ENCODE results near the gene GRK2. TPM values are rescaled to one million over a fixed set of nuclear protein-coding genes. Genes with fewer than 3 reads are reported as not detected.

The GRK2 gene
- total and polyA plus RNA-seq, 2 of the 13 experiments (the other 11 are each of a cell fraction or from before 2014, with no cell fraction given), result 31.3 to 42.4 TPM

DNA sequence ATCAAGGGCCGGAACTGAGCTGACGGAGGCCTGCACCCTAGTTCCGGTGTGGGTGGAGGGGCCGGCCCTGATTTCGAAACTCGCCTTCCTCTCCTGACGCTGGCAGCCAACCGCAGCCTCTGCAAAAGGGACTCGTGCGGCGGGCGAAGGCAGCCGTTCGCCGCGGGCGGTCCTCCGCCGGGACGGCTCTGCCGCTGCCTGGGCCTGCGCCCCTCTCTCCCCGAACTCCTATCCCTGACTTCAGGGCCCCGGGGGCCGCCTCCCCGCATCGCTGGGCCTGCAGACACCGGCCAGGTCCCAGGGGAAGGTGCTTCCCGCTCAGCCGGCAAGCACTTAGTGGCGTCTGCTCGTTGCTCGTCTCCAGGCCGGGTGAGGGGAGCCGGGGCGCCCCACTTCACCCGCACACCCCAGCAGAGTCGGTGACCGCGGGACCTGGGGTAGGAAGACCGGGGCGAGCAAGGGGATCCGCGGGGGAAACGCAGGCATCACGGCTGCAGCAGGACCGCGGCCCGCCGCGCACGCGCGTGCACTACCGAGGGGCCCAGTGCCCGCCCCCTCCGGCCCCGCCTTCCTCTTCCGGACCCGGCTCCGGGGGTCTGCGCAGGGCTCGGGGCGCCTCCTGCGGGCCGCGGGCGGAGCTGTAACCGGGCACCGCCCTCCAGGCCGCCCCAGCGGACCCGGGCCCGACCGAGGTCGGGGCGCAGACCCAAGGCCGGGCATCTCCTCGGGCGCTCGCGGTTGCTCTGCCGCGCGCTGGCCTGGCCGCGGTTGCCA, 22.4 kb downstream of the GRK2 start (continued):
- TF ChIP-seq ZHX1 (CRISPR knock-in tag; IDR thresholded peaks at IDR 0.05; ENCODE audit: low read depth) (peak; percentile 62; the same call in 1 of the 2 replicates), ZNF790 (CRISPR knock-in tag; IDR thresholded peaks at IDR 0.05; ENCODE audit: borderline replicate concordance) (peak; percentile 70; the same call in 1 of the 2 replicates), DRAP1 (CRISPR knock-in tag; IDR thresholded peaks at IDR 0.05) (peak; percentile 76), POLR2A (IDR thresholded peaks at IDR 0.05; ENCODE audit: insufficient read depth in 1 of 2, low read depth in 2 of 2, low read length in 2 of 2) (peak in 1 of 2 experiments; percentile 88; a peak in 2 of 4 replicates), DBP (CRISPR knock-in tag; IDR thresholded peaks at IDR 0.05; ENCODE audit: not compliant biosample characterization) (peak; percentile 77), ZNF687 (CRISPR knock-in tag; IDR thresholded peaks at IDR 0.05) (peak; percentile 99), FIP1L1 (IDR thresholded peaks at IDR 0.05; ENCODE audit: borderline replicate concordance, insufficient read depth, low read depth, low read length) (0 out of 2 replicates have a peak, but pooled peaks have one; percentile 87), PLRG1 (conservative IDR thresholded peaks at IDR 0.05) (no peak), GATA4 (IDR thresholded peaks at IDR 0.05; ENCODE audit: borderline replicate concordance, low read depth) (peak; percentile 27; the same call in 1 of the 2 replicates), SRSF1 (optimal IDR thresholded peaks at IDR 0.05; ENCODE audit: low read depth, low read length) (peak; percentile 62), ZFP37 (CRISPR knock-in tag; IDR thresholded peaks at IDR 0.05; ENCODE audit: borderline replicate concordance) (peak; percentile 17; the same call in 1 of the 2 replicates), ZNF232 (CRISPR knock-in tag; IDR thresholded peaks at IDR 0.05; ENCODE audit: borderline replicate concordance) (peak; percentile 93; the same call in 1 of the 2 replicates), ZNF747 (CRISPR knock-in tag; IDR thresholded peaks at IDR 0.05; ENCODE audit: borderline replicate concordance) (peak; percentile 51; the same call in 1 of the 2 replicates), MXI1 (IDR thresholded peaks at IDR 0.05; ENCODE audit: borderline replicate concordance, low read depth, low read length) (peak; percentile 66; the same call in 2 of the 3 replicates), MLX (CRISPR knock-in tag; IDR thresholded peaks at IDR 0.05) (peak; percentile 36), ZNF782 (CRISPR knock-in tag; IDR thresholded peaks at IDR 0.05; ENCODE audit: borderline replicate concordance) (peak; percentile 60; the same call in 1 of the 2 replicates), SCMH1 (CRISPR knock-in tag; IDR thresholded peaks at IDR 0.05; ENCODE audit: borderline replicate concordance) (no peak)
- TF ChIP-seq, protein P1, sequence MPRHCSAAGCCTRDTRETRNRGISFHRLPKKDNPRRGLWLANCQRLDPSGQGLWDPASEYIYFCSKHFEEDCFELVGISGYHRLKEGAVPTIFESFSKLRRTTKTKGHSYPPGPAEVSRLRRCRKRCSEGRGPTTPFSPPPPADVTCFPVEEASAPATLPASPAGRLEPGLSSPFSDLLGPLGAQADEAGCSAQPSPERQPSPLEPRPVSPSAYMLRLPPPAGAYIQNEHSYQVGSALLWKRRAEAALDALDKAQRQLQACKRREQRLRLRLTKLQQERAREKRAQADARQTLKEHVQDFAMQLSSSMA (CRISPR knock-in tag; IDR thresholded peaks at IDR 0.05), result 0 out of 2 replicates have a peak, but pooled peaks have one; percentile 78

All from HepG2 (cell line).